ENCODE measurements around the gene NBPF1.
"Not testable (repeated sequence)": the region's sequence is repeated elsewhere in the genome, so short reads cannot be mapped to it uniquely, and the experiment has no call there.

DNA sequence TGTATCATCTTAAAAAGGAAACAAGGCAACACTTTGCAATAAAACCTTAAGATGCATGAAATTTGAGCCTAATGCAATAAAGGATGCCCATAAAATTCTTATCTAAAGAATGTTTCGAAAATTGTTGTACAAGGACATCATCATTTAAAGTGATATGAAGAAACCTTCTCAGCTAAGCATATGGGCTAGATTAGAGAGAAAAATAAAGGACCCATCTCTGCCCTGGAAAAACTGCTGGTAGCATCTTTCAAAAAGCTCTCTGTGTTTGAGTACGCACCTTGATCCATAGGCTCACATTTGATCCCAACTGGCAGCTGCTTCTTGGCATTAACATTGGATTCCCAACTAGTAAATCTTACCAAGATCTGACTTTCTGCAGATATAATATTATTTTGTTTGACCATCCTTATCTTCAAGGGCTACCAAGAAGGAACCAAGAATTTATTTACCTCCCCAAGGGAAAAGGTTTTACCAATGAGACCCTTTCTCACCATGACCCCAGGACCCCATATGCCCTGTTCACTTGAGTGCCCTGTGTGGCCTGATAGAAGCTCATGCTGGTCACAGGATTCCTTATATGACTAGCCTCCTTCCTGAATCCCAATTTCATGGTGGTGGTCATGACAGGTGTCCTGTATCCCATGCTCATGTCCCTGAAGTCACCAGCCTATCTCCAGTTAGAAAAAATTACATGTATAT is 8.7 kb downstream of the NBPF1 start:
- TF ChIP-seq, protein P1, sequence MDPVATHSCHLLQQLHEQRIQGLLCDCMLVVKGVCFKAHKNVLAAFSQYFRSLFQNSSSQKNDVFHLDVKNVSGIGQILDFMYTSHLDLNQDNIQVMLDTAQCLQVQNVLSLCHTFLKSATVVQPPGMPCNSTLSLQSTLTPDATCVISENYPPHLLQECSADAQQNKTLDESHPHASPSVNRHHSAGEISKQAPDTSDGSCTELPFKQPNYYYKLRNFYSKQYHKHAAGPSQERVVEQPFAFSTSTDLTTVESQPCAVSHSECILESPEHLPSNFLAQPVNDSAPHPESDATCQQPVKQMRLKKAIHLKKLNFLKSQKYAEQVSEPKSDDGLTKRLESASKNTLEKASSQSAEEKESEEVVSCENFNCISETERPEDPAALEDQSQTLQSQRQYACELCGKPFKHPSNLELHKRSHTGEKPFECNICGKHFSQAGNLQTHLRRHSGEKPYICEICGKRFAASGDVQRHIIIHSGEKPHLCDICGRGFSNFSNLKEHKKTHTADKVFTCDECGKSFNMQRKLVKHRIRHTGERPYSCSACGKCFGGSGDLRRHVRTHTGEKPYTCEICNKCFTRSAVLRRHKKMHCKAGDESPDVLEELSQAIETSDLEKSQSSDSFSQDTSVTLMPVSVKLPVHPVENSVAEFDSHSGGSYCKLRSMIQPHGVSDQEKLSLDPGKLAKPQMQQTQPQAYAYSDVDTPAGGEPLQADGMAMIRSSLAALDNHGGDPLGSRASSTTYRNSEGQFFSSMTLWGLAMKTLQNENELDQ (CRISPR knock-in tag; IDR thresholded peaks at IDR 0.05; ENCODE audit: borderline replicate concordance), result not testable (repeated sequence)
- TF ChIP-seq ZNF140 (CRISPR knock-in tag; IDR thresholded peaks at IDR 0.05); NCOA1 (IDR thresholded peaks at IDR 0.05; ENCODE audit: low read depth); ELF1 (tag; IDR thresholded peaks at IDR 0.05); IRF2 (CRISPR knock-in tag; IDR thresholded peaks at IDR 0.05); GABPA (tag; conservative IDR thresholded peaks at IDR 0.05; ENCODE audit: low read depth); KDM5B (IDR thresholded peaks at IDR 0.05; ENCODE audit: insufficient replicate concordance, low read depth, low read length); BACH1 (tag; IDR thresholded peaks at IDR 0.05); U2AF1 (optimal IDR thresholded peaks at IDR 0.05; ENCODE audit: low read depth, low read length): not testable (repeated sequence)
- TF ChIP-seq, protein P2, sequence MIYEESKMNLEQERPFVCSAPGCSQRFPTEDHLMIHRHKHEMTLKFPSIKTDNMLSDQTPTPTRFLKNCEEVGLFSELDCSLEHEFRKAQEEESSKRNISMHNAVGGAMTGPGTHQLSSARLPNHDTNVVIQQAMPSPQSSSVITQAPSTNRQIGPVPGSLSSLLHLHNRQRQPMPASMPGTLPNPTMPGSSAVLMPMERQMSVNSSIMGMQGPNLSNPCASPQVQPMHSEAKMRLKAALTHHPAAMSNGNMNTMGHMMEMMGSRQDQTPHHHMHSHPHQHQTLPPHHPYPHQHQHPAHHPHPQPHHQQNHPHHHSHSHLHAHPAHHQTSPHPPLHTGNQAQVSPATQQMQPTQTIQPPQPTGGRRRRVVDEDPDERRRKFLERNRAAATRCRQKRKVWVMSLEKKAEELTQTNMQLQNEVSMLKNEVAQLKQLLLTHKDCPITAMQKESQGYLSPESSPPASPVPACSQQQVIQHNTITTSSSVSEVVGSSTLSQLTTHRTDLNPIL (CRISPR knock-in tag; IDR thresholded peaks at IDR 0.05), result not testable (repeated sequence)
- TF ChIP-seq, protein P3, sequence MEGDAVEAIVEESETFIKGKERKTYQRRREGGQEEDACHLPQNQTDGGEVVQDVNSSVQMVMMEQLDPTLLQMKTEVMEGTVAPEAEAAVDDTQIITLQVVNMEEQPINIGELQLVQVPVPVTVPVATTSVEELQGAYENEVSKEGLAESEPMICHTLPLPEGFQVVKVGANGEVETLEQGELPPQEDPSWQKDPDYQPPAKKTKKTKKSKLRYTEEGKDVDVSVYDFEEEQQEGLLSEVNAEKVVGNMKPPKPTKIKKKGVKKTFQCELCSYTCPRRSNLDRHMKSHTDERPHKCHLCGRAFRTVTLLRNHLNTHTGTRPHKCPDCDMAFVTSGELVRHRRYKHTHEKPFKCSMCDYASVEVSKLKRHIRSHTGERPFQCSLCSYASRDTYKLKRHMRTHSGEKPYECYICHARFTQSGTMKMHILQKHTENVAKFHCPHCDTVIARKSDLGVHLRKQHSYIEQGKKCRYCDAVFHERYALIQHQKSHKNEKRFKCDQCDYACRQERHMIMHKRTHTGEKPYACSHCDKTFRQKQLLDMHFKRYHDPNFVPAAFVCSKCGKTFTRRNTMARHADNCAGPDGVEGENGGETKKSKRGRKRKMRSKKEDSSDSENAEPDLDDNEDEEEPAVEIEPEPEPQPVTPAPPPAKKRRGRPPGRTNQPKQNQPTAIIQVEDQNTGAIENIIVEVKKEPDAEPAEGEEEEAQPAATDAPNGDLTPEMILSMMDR (IDR thresholded peaks at IDR 0.05 in 2 of 3, conservative IDR thresholded peaks at IDR 0.05 in 1 of 3; ENCODE audit: insufficient read depth in 2 of 3, low read depth in 1 of 3, low read length in 3 of 3), result not testable (repeated sequence)
- TF ChIP-seq, protein P4, sequence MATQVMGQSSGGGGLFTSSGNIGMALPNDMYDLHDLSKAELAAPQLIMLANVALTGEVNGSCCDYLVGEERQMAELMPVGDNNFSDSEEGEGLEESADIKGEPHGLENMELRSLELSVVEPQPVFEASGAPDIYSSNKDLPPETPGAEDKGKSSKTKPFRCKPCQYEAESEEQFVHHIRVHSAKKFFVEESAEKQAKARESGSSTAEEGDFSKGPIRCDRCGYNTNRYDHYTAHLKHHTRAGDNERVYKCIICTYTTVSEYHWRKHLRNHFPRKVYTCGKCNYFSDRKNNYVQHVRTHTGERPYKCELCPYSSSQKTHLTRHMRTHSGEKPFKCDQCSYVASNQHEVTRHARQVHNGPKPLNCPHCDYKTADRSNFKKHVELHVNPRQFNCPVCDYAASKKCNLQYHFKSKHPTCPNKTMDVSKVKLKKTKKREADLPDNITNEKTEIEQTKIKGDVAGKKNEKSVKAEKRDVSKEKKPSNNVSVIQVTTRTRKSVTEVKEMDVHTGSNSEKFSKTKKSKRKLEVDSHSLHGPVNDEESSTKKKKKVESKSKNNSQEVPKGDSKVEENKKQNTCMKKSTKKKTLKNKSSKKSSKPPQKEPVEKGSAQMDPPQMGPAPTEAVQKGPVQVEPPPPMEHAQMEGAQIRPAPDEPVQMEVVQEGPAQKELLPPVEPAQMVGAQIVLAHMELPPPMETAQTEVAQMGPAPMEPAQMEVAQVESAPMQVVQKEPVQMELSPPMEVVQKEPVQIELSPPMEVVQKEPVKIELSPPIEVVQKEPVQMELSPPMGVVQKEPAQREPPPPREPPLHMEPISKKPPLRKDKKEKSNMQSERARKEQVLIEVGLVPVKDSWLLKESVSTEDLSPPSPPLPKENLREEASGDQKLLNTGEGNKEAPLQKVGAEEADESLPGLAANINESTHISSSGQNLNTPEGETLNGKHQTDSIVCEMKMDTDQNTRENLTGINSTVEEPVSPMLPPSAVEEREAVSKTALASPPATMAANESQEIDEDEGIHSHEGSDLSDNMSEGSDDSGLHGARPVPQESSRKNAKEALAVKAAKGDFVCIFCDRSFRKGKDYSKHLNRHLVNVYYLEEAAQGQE (IDR thresholded peaks at IDR 0.05; ENCODE audit: borderline replicate concordance), result not testable (repeated sequence)
- TF ChIP-seq, protein P4 (CRISPR knock-in tag; IDR thresholded peaks at IDR 0.05; ENCODE audit: low read depth), result not testable (repeated sequence)
- TF ChIP-seq, protein P5, sequence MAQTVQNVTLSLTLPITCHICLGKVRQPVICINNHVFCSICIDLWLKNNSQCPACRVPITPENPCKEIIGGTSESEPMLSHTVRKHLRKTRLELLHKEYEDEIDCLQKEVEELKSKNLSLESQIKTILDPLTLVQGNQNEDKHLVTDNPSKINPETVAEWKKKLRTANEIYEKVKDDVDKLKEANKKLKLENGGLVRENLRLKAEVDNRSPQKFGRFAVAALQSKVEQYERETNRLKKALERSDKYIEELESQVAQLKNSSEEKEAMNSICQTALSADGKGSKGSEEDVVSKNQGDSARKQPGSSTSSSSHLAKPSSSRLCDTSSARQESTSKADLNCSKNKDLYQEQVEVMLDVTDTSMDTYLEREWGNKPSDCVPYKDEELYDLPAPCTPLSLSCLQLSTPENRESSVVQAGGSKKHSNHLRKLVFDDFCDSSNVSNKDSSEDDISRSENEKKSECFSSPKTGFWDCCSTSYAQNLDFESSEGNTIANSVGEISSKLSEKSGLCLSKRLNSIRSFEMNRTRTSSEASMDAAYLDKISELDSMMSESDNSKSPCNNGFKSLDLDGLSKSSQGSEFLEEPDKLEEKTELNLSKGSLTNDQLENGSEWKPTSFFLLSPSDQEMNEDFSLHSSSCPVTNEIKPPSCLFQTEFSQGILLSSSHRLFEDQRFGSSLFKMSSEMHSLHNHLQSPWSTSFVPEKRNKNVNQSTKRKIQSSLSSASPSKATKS (CRISPR knock-in tag; IDR thresholded peaks at IDR 0.05), result not testable (repeated sequence)
